K562 (cell line): ENCODE measurements around the gene TEDDM1. TPM values are rescaled to one million over a fixed set of nuclear protein-coding genes. Genes with fewer than 3 reads are reported as not detected.

Source experiments
- ATAC-seq: fragments of 200-7000 bp; cut with Tn5 transposase; 3 replicates; pipeline ENCODE4 v1.9.1; 2020; ENCODE audit warnings: moderate library complexity
- BruUV-seq: library from RNA; stranded (reverse); fragments of 400-500 nt; replicated peaks from 2 replicates; lab custom pipeline; 2021; lab: Mats Ljungman, UMichigan
- CTCF ChIA-PET: fragments of 300-600 bp; formaldehyde crosslinking; extraction: SDS; loops from one replicate; lab custom pipeline; 2021; ENCODE audit warnings: low intra/inter-chr PET ratio; lab: Yijun Ruan, JAX
- POLR2A ChIA-PET: fragments of 300-600, 350-650 bp; sonication (Branson Sonifier 250); formaldehyde crosslinking; extraction: SDS; loops from one replicate; lab custom pipeline; 2021; ENCODE audit warnings: antibody characterized with exemption, inconsistent platforms; lab: Yijun Ruan, JAX
- DNase-seq, 4 experiments: peaks; one replicate each; pipeline versions ENCODE4 v3.0.0 to v3.0.0-alpha.2; 2011 to 2018; ENCODE audit warnings: low spot score in 3 of 4, mixed read lengths in 3 of 4; ENCODE audit errors: extremely low read depth in 1 of 4
- FAIRE-seq: peaks from 2 replicates; lab custom pipeline; 2011; peaks lifted over from hg19 to GRCh38; lab: Jason Lieb, UNC
- H2AFZ ChIP-seq: 2 replicates; pipeline ENCODE4 v1.6.0; 2011; ENCODE audit warnings: low read depth, low read length, control low read depth, inconsistent platforms
- H3K27ac ChIP-seq: fragments of 200-600 bp; 3 replicates; pipeline ENCODE4 v1.8.0; 2011; ENCODE audit warnings: low read depth, mild to moderate bottlenecking, control low read depth, inconsistent platforms, low read length, moderate library complexity, mixed read lengths; ENCODE audit errors: extremely low read depth
- H3K27me3 ChIP-seq, 2 experiments: fragments of 300-600 bp in 1 of 2; 2 replicates in 1 of 2; 3 replicates in 1 of 2; pipeline versions ENCODE4 v1.6.0 to v1.8.0; 2011; ENCODE audit warnings: inconsistent platforms in 2 of 2, low read length in 2 of 2, mild to moderate bottlenecking in 1 of 2, mixed read lengths in 1 of 2, moderate library complexity in 1 of 2; ENCODE audit not compliant: control insufficient read depth in 2 of 2, insufficient read depth in 2 of 2
- H3K36me3 ChIP-seq: fragments of 300-600 bp; 3 replicates; pipeline ENCODE4 v1.8.0; 2011; ENCODE audit warnings: mild to moderate bottlenecking, low read length, inconsistent platforms; ENCODE audit not compliant: control insufficient read depth, insufficient read depth
- H3K4me1 ChIP-seq, 2 experiments: fragments of 200-600 bp in 1 of 2; replicated peaks in 1 of 2; 2 replicates in 1 of 2; 3 replicates in 1 of 2; pipeline versions ENCODE4 v1.5.1 to v1.8.0; 2011; ENCODE audit warnings: inconsistent platforms in 2 of 2, low read length in 2 of 2, mild to moderate bottlenecking in 1 of 2, mixed read lengths in 1 of 2, moderate library complexity in 1 of 2; ENCODE audit not compliant: control insufficient read depth in 2 of 2, insufficient read depth in 2 of 2
- H3K4me2 ChIP-seq: 2 replicates; pipeline ENCODE4 v1.6.1; 2011; ENCODE audit warnings: low read length, control low read depth, inconsistent platforms, mixed read lengths; ENCODE audit not compliant: insufficient read depth
- H3K4me3 ChIP-seq: fragments of 200-600 bp; sonication (generic), shearing (Covaris generic); 2 replicates; pipeline ENCODE4 v1.5.1; 2016; ENCODE audit warnings: control low read depth, inconsistent platforms
- H3K79me2 ChIP-seq: fragments of 200-600 bp; 3 replicates; pipeline ENCODE4 v1.8.0; 2011; ENCODE audit warnings: low read length, inconsistent platforms; ENCODE audit not compliant: control insufficient read depth, insufficient read depth
- H3K9ac ChIP-seq, 2 experiments: 2 replicates each; pipeline versions ENCODE4 v1.6.0 to v1.6.1; 2011; ENCODE audit warnings: low read depth in 2 of 2, low read length in 2 of 2, control low read depth in 1 of 2, inconsistent platforms in 1 of 2, mild to moderate bottlenecking in 1 of 2, mixed read lengths in 1 of 2; ENCODE audit not compliant: insufficient read depth in 1 of 2
- H3K9me1 ChIP-seq: one replicate; pipeline ENCODE4 v1.6.0; 2011; ENCODE audit warnings: inconsistent platforms, mild to moderate bottlenecking, low read length, moderate library complexity; ENCODE audit not compliant: control insufficient read depth, insufficient read depth
- H3K9me3 ChIP-seq: replicated peaks from 2 replicates; pipeline ENCODE4 v1.5.1; 2011; ENCODE audit warnings: low read depth, low read length, inconsistent platforms; ENCODE audit not compliant: control insufficient read depth, insufficient read depth
- H4K20me1 ChIP-seq: replicated peaks from 2 replicates; pipeline ENCODE4 v1.6.1; 2011; ENCODE audit warnings: low read length, inconsistent platforms, mixed read lengths; ENCODE audit not compliant: control insufficient read depth, insufficient read depth
- ARID1B ChIP-seq: fragments of 450-650 bp; IDR thresholded peaks from 2 replicates; pipeline ENCODE4 v1.6.1; 2016; ENCODE audit warnings: antibody characterized with exemption, mild to moderate bottlenecking, inconsistent platforms
- BRF1 ChIP-seq: IDR thresholded peaks from 3 replicates; pipeline ENCODE4 v1.6.1; 2011; ENCODE audit warnings: borderline replicate concordance, mild to moderate bottlenecking; ENCODE audit not compliant: insufficient read length; ENCODE audit errors: extremely low read depth
- CBX8 ChIP-seq: fragments of 200-600 bp; sonication (generic); IDR thresholded peaks from 2 replicates; pipeline ENCODE4 v1.6.1; 2012; ENCODE audit warnings: borderline replicate concordance, mixed run types, low read depth, mild to moderate bottlenecking, moderate library complexity, mixed read lengths, low read length, control low read depth, inconsistent platforms; ENCODE audit not compliant: poor library complexity, severe bottlenecking; ENCODE audit errors: extremely low read depth
- ESRRA ChIP-seq: fragments of 450-650 bp; IDR thresholded peaks from 2 replicates; pipeline ENCODE4 v1.6.1; 2014; ENCODE audit warnings: low read depth, mild to moderate bottlenecking, moderate library complexity, borderline replicate concordance
- FOXJ2 ChIP-seq: fragments of 200-800 bp; sonication (Bioruptor generic); IDR thresholded peaks from 2 replicates; pipeline ENCODE4 v1.6.1; 2016; ENCODE audit warnings: missing genetic modification characterization, missing compliant biosample characterization
- GABPB2 ChIP-seq: fragments of 250-450 bp; sonication (Bioruptor Pico); conservative IDR thresholded peaks from 2 replicates; pipeline ENCODE4 v1.5.1; 2021; ENCODE audit warnings: mild to moderate bottlenecking
- KLF10 ChIP-seq: fragments of 250-450 bp; sonication (Bioruptor Pico); IDR thresholded peaks from 2 replicates; pipeline ENCODE4 v1.6.1; 2021; ENCODE audit warnings: matching md5 sums
- MCM5 ChIP-seq: fragments of 450-650 bp; IDR thresholded peaks from 2 replicates; pipeline ENCODE4 v1.6.1; 2016; ENCODE audit warnings: low read depth
- MTA2 ChIP-seq: fragments of 450-650 bp; IDR thresholded peaks from 2 replicates; pipeline ENCODE4 v1.6.1; 2016; ENCODE audit warnings: low read depth
- NEUROD1 ChIP-seq: fragments of 150-350 bp; IDR thresholded peaks from 2 replicates; pipeline ENCODE4 v1.6.1; 2014; ENCODE audit warnings: borderline replicate concordance, low read length, low read depth; ENCODE audit not compliant: partially characterized antibody
- SNIP1 ChIP-seq: fragments of 450-650 bp; IDR thresholded peaks from 2 replicates; pipeline ENCODE4 v1.7.1; 2017; ENCODE audit warnings: low read depth, mild to moderate bottlenecking
- TCF3 ChIP-seq: sonication (generic); formaldehyde crosslinking; IDR thresholded peaks from 2 replicates; pipeline ENCODE4 v1.4.0; 2020; ENCODE audit warnings: mild to moderate bottlenecking, missing genetic modification reagents
- ZBTB5 ChIP-seq: fragments of 450-650 bp; IDR thresholded peaks from 2 replicates; pipeline ENCODE4 v1.6.1; 2017; ENCODE audit warnings: antibody characterized with exemption
- ZFP30 ChIP-seq: fragments of 250-450 bp; sonication (Bioruptor Pico); IDR thresholded peaks from 2 replicates; pipeline ENCODE4 v1.8.0; 2022; ENCODE audit warnings: moderate library complexity, mild to moderate bottlenecking, inconsistent platforms, borderline replicate concordance
- ZFX ChIP-seq: sonication (generic); formaldehyde crosslinking; IDR thresholded peaks from 2 replicates; pipeline ENCODE4 v1.8.0; 2022; ENCODE audit warnings: mild to moderate bottlenecking, missing genetic modification reagents, moderate library complexity
- ZNF23 ChIP-seq: fragments of 250-450 bp; sonication (Bioruptor Pico); IDR thresholded peaks from 2 replicates; pipeline ENCODE4 v1.4.0; 2020; ENCODE audit warnings: mild to moderate bottlenecking
- WGBS: fragments of 100-300 bp; shearing (Covaris generic); methylation state at CpG from one replicate; pipeline ENCODE4 v1.1.6; 2016; ENCODE audit warnings: low coverage, mixed read lengths; ENCODE audit not compliant: insufficient coverage; ENCODE audit errors: missing lambda C conversion rate; 5-methylcytosine and 5-hydroxymethylcytosine counted together
- in situ Hi-C: fragments of 300-500 bp; cut with MboI; formaldehyde crosslinking; loops from 4 replicates; pipeline ENCODE4 v1.15.0; 2018; ENCODE audit warnings: inconsistent platforms, mixed read lengths
- intact Hi-C: fragments of 100-400 bp; cut with micrococcal nuclease; formaldehyde crosslinking; loops from 2 replicates; pipeline ENCODE4 v1.14.2; 2022
- polyA plus RNA-seq, 8 experiments: library from polyadenylated mRNA; depleted of rRNA in 4 of 8; stranded (reverse) in 5 of 8; unstranded in 3 of 8; fragments of >200 nt; fragmentation: Nextera tagmentation in 2 of 8; fragmentation: Illumina TruSeq in 1 of 8; extraction: Ambion mirVana in 2 of 8; extraction: Trizol in 1 of 8; gene quantifications; 2 replicates each; pipeline versions ENCODE4 v1.2.1 to v1.2.3, GENCODE V29; 2011 to 2014; ENCODE audit warnings: inconsistent platforms in 1 of 8, missing spikeins in 1 of 8
- total RNA-seq, 7 experiments: library from RNA; depleted of rRNA in 6 of 7; stranded (reverse); fragments of >200 nt in 6 of 7; fragmentation: Illumina TruSeq in 2 of 7; extraction: Trizol in 2 of 7; gene quantifications; 2 replicates each; pipeline versions ENCODE4 v1.2.1 to v1.2.3, GENCODE V29; 2011 to 2021; ENCODE audit warnings: low replicate concordance in 1 of 7
- TF ChIP-seq, protein P1 (sequence below): sonication (generic); formaldehyde crosslinking; IDR thresholded peaks from 2 replicates; pipeline ENCODE4 v1.8.1; 2022; ENCODE audit warnings: missing genetic modification reagents

Gene TEDDM1
- total and polyA plus RNA-seq, 9 of the 15 experiments (the other 6 are each of a cell fraction or from before 2014, with no cell fraction given), result not detected

DNA sequence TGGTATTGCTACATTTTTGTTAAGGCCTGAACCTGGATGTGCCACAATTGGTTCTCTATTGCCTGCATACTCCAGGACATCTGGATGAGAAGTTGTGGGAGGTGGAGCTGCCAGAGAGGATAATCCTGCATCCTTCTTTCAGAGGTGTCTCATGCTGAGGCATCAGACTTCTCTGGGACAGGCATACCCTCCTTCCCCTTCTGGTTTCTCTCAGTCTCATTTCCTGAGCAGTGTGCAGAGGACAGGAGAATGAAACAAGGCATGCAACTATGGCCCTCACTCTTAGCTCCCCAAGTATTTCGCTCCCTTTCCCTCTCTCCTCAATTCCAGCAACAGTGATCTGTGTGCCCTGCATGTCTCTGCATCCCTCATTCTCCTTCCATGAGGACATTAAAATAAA lies 41.9 kb upstream of the TEDDM1 start (continued):
- TF ChIP-seq ZBTB5 (no peak), ZNF23 (no peak)

- ChIA-PET POLR2A (interaction anchor here (0.7 kb wide), 1 partner anchor 100 kb away, joined by 3 read pairs; no protein-coding TSS in a partner anchor), CTCF (no interaction called here)
- 9% methylated on average over 3 of the region's 3 CpGs for WGBS
- Histone ChIP-seq H3K4me3 (no peak overlapping the region), H3K4me2 (no peak overlapping the region), H3K9me1 (no peaks in the 10 kb centered on the region), H3K9me3 (peaks cover 7% of the 10 kb centered on the region), H3K4me1 (no peaks in the 10 kb centered on the region; a peak in 1 of 5 replicates), H3K9ac (0 out of 4 replicates have a peak overlapping the region, but pooled peaks of 1 of the 2 experiments have one; percentile 12), H2AFZ (no peak overlapping the region), H3K79me2 (no peaks in the 10 kb centered on the region), H4K20me1 (0 out of 2 replicates have a peak, but pooled peaks cover 4% of the 10 kb centered on the region), H3K27ac (no peak overlapping the region), H3K27me3 (peaks cover 11 to 14% of the 10 kb centered on the region in 2 experiments), H3K36me3 (no peaks in the 10 kb centered on the region)
- no peak for DNase-seq
- ATAC-seq, result no peak
- BruUV-seq, result no TSS peak
- TF ChIP-seq ZFX (CRISPR knock-in tag), result no peak
- TF ChIP-seq, protein P1, sequence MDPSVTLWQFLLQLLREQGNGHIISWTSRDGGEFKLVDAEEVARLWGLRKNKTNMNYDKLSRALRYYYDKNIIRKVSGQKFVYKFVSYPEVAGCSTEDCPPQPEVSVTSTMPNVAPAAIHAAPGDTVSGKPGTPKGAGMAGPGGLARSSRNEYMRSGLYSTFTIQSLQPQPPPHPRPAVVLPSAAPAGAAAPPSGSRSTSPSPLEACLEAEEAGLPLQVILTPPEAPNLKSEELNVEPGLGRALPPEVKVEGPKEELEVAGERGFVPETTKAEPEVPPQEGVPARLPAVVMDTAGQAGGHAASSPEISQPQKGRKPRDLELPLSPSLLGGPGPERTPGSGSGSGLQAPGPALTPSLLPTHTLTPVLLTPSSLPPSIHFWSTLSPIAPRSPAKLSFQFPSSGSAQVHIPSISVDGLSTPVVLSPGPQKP (CRISPR knock-in tag), result no peak
- TF ChIP-seq KLF10 (CRISPR knock-in tag), result no peak
- no peak for TF ChIP-seq TCF3 (CRISPR knock-in tag)
- no peak for TF ChIP-seq ZFP30 (CRISPR knock-in tag)
- TF ChIP-seq FOXJ2 (tag), result no peak
- TF ChIP-seq SNIP1, result no peak
- no peak for TF ChIP-seq MCM5
- TF ChIP-seq CBX8, result no peak
- no peak for TF ChIP-seq BRF1
- TF ChIP-seq GABPB2 (CRISPR knock-in tag), result no peak
- no peak for TF ChIP-seq ESRRA
- no peak for TF ChIP-seq MTA2
- TF ChIP-seq NEUROD1, result no peak
- TF ChIP-seq ARID1B, result no peak
- in situ Hi-C loops, result no loop called here
- FAIRE-seq, result no peak
- intact Hi-C loops, result no loop called here
These were observed 41.3 kb upstream of the TEDDM1 start for GRCh38 chr1:182441719-182442118.
